ENCODE measurements around the gene THUMPD1. TPM values are rescaled to one million over a fixed set of nuclear protein-coding genes. Genes with fewer than 3 reads are reported as not detected.

The THUMPD1 gene
- 10 to 100 TPM; 26.5 to 58.0 (median 44.1) TPM for total RNA-seq

GRCh38 chr16:20741554-20742285, at the start of gene THUMPD1:
Gene THUMPD1 (minus strand): TSS chr16:20741818. CDS start chr16:20741739, 79 bp downstream.
- H3K4me3 ChIP-seq, result peak within 1 kb of the TSS; percentile 94 to 99 (median 96)
- peak within 1 kb of the TSS; percentile 95 to 99 (median 99) for H3K27ac ChIP-seq
- TF ChIP-seq POLR2A (IDR thresholded peaks at IDR 0.05), result peak in 3 of 4 donors; percentile 16 to 86 (median 86)
- TF ChIP-seq CTCF (IDR thresholded peaks at IDR 0.05), result peak in 1 of 6 experiments; percentile 3
- DNase-seq, result peak; percentile 87
- intact Hi-C loops (cut with DNase I), result no loop called here
- H3K36me3 ChIP-seq, result peaks cover 2 to 23% (median 18%) of the 10 kb centered on the region in 3 donors
- peaks cover 14 to 32% (median 15%) of the 10 kb centered on the region in 3 donors for H3K4me1 ChIP-seq
- no peaks in the 10 kb centered on the region for H3K27me3 ChIP-seq
- 9 to 25% methylated on average over 7 to 16 of the region's 42 CpGs for WGBS, 2 donors
- no peaks in the 10 kb centered on the region for H3K9me3 ChIP-seq

DNA sequence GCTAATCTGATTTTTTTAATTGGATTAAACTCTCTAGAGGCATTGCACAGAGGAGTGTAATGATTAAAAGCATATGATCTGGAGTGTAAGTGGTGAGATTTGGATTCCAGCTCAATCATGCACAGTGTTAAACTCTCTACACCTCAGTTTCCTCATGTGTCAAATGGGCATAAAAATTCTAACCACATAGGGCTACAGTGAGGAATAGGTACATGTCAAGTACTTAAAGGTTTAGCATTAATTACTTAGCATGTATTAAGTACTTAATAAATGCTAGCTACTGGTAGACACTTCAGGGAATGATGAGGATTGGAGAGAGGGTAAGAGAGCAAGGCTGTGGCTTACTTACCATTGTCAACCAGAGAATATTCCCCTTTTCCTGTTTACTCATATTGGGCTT, 47.5 kb upstream of the THUMPD1 start:
- Histone ChIP-seq H3K27ac (no peak overlapping the region), H3K4me3 (no peak overlapping the region), H3K4me1 (no peaks in the 10 kb centered on the region), H3K36me3 (no peaks in the 10 kb centered on the region), H3K9me3 (no peaks in the 10 kb centered on the region), H3K27me3 (no peaks in the 10 kb centered on the region)
- intact Hi-C loops (cut with DNase I), result no loop called here
- DNase-seq, result no peak
- TF ChIP-seq POLR2A (IDR thresholded peaks at IDR 0.05) (no peak), CTCF (IDR thresholded peaks at IDR 0.05) (no peak)

- Histone ChIP-seq H3K4me1 (no peaks in the 10 kb centered on the region), H3K27ac (no peak overlapping the region), H3K9me3 (no peaks in the 10 kb centered on the region), H3K4me3 (no peak overlapping the region), H3K27me3 (no peaks in the 10 kb centered on the region), H3K36me3 (peaks cover 0 to 12% (median 0%) of the 10 kb centered on the region in 3 donors)
- TF ChIP-seq POLR2A (IDR thresholded peaks at IDR 0.05) (no peak), CTCF (IDR thresholded peaks at IDR 0.05) (no peak)
- DNase-seq, result no peak
- intact Hi-C loops (cut with DNase I), result no loop called here
Observed at GRCh38 chr16:20784204-20784603, 42.6 kb upstream of the THUMPD1 start.

DNA sequence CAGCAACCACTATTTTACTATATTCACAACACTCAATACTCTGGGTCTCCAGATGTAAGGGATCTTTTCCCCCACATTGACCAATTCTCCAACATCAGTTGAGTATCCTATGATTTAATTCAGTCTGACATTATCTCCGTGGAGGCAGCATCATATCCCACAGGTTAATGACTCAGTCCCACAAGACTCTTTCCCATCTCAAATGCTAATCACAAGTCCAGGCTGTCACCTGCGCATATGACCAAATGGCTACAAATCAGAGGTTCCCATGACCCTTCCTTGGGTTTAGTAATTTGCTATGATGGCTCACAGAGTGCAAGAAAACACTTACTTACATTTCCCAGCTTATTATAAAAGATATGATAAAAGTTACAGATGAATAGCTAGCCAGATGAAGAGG, 40.9 kb upstream of the THUMPD1 start:
- no peak overlapping the region for H3K4me3 ChIP-seq
- no peak for DNase-seq
- no peaks in the 10 kb centered on the region for H3K9me3 ChIP-seq
- no peak overlapping the region for H3K27ac ChIP-seq
- no peaks in the 10 kb centered on the region for H3K4me1 ChIP-seq
- no peak for TF ChIP-seq CTCF (IDR thresholded peaks at IDR 0.05)
- TF ChIP-seq POLR2A (IDR thresholded peaks at IDR 0.05), result no peak
- intact Hi-C loops (cut with DNase I), result no loop called here
- H3K36me3 ChIP-seq, result peaks cover 0 to 12% (median 0%) of the 10 kb centered on the region in 3 donors
- WGBS, 2 donors, result 88 to 92% methylated on average over 2 of the region's 2 CpGs
- H3K27me3 ChIP-seq, result no peaks in the 10 kb centered on the region

GRCh38 chr16:20781697-20782096, 40.1 kb upstream of the THUMPD1 start:
- no peak for TF ChIP-seq CTCF (IDR thresholded peaks at IDR 0.05)
- TF ChIP-seq POLR2A (IDR thresholded peaks at IDR 0.05), result no peak
- WGBS, 2 donors, result 67 to 74% methylated on average over 1 of the region's 1 CpG
- intact Hi-C loops (cut with DNase I), result no loop called here

More at GRCh38 chr16:20781697-20782096, 40.1 kb upstream of the THUMPD1 start:
- H3K27me3 ChIP-seq, result no peaks in the 10 kb centered on the region
- H3K4me1 ChIP-seq, result no peaks in the 10 kb centered on the region
- H3K36me3 ChIP-seq, result peaks cover 0 to 12% (median 0%) of the 10 kb centered on the region in 3 donors
- no peak overlapping the region for H3K4me3 ChIP-seq
- no peak for DNase-seq
- no peaks in the 10 kb centered on the region for H3K9me3 ChIP-seq
- no peak overlapping the region for H3K27ac ChIP-seq
